GM19240 (cell line): ENCODE data around the gene IFI35.

Experiments used
- DNase-seq: peaks from one replicate; pipeline ENCODE4 v3.0.0; 2011; ENCODE audit warnings: low spot score; ENCODE audit not compliant: insufficient read length

Gene IFI35

DNA sequence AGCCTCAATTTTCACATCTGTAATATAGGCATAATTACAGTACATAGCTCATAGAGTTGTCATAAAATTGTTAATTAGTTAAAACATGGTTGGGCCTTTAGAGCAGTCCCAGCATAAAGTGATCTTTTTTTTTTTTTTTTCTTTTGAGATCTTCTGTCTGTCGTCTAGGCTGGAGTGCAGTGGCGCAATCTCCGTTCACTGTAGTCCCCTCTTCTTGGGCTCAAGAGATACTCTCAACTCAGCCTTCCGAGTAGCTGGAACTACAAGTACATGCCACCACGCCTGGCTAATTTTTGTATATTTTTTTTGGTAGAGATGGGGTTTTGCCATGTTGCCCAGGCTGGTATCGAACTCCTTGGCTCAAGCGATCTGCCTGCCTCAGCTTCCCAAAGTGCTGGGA, 49.5 kb downstream of the IFI35 start:
- no peak for DNase-seq

DNA sequence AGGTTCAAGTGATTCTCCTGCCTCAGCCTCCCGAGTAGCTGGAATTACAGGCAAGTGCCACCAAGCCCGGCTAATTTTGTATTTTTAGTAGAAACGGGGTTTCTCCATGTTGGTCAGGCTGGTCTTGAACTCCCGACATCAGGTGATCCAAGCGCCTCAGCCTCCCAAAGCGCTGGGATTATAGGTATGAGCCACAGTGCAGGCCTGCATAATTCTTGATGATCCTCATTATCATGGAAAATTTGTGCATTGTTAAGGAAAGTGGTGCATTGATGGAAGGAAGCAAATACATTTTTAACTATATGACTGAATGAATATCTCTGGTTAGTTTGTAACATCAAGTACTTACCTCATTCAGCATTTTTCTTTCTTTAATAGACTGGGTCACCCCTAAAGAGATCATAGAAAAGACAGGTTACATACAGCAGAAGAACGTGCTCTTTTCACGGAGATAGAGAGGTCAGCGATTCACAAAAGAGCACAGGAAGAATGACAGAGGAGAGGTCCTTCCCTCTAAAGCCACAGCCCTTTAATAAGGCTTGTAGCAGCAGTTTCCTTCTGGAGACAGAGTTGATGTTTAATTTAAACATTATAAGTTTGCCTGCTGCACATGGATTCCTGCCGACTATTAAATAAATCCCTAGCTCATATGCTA, 56.5 kb downstream of the IFI35 start:
- DNase-seq: no peak
